ENCODE data around the gene CRLF2. TPM values are rescaled to one million over a fixed set of nuclear protein-coding genes. Genes with fewer than 3 reads are reported as not detected.
"Not testable (repeated sequence)": the region's sequence is repeated elsewhere in the genome, so short reads cannot be mapped to it uniquely, and the experiment has no call there.

CRLF2 gene
- total and polyA plus RNA-seq, 4 donors: 0.19 TPM; not detected in 3

DNA sequence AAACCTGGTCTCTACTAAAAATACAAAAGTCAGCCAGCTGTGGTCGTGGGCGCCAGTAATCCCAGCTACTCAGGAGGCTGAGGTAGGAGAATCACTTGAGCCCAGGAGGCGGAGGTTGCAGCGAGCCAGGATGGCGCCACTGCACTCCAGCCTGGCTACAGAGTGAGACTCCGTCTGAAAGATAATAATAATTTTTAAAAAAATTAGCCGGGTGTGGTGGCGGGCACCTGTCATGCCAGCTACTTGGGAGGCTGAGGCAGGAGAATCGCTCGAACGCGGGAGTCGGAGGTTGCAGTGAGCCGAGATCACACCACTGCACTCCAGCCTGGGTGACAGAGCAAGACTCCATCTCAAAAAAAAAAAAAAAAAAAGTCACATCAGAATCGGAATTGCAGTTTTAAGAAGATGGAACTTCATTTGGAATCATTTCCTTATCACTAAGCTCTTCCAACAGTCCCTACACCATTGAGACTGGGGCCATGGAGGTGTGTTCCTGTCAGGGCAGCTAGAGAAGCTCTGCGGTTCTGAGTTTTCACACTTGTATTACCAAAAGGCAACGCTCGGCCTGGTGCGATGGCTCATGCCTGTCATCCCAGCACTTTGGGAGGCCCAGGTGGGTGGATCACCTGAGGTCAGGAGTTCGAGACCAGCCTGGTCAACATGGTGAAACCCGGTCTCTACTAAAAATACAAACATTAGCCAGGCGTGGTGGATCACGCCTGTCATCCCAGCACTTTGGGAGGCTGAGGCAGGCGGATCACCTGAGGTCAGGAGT lies 55.6 kb downstream of the CRLF2 start:
- not testable (repeated sequence) for H3K27me3 ChIP-seq (ENCODE audit: control insufficient read depth in 4 of 4, insufficient read depth in 4 of 4, low read length in 3 of 4); H3K9me3 ChIP-seq (ENCODE audit: control insufficient read depth in 4 of 4, low read length in 3 of 4); H3K27ac ChIP-seq (ENCODE audit: low read depth in 1 of 2, low read length in 2 of 2); H3K36me3 ChIP-seq (ENCODE audit: control insufficient read depth in 4 of 4, insufficient read depth in 3 of 4, low read depth in 1 of 4, low read length in 3 of 4); DNase-seq (ENCODE audit: low spot score); H3K4me1 ChIP-seq (ENCODE audit: control insufficient read depth in 4 of 4, insufficient read depth in 4 of 4, low read length in 3 of 4); H3K9ac ChIP-seq (ENCODE audit: low read depth in 1 of 2, low read length in 2 of 2); H3K4me3 ChIP-seq (ENCODE audit: low read depth in 1 of 3, low read length in 3 of 3)
- WGBS: 84% methylated on average over 24 of the region's 24 CpGs

DNA sequence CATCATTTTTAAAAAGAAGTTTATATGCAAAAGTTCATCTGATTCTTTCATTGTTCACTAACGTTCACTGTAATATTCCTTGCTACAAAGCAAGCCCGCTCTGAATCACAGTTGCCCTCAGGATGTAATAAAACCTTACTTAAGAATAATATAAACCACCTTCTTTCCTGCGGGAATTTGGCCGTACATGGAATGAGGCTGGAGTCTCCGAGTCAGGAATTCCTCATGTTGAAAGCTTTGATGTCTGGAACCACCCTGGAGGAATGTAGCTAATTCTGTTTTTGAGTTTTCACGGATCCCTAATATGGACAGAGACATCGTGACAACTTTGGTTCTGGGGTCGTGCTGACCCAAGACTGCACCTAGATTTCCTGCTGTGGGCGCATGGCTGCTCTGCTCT lies 58.5 kb downstream of the CRLF2 start:
- Histone ChIP-seq H3K4me1 (ENCODE audit: control insufficient read depth in 4 of 4, insufficient read depth in 4 of 4, low read length in 3 of 4) (no peaks in the 10 kb centered on the region), H3K9ac (ENCODE audit: low read depth in 1 of 2, low read length in 2 of 2) (no peak overlapping the region), H3K9me3 (ENCODE audit: control insufficient read depth in 4 of 4, low read length in 3 of 4) (no peaks in the 10 kb centered on the region), H3K4me3 (ENCODE audit: low read depth in 1 of 3, low read length in 3 of 3) (no peak overlapping the region), H3K27me3 (ENCODE audit: control insufficient read depth in 4 of 4, insufficient read depth in 4 of 4, low read length in 3 of 4) (no peaks in the 10 kb centered on the region), H3K36me3 (ENCODE audit: control insufficient read depth in 4 of 4, insufficient read depth in 3 of 4, low read depth in 1 of 4, low read length in 3 of 4) (no peaks in the 10 kb centered on the region), H3K27ac (ENCODE audit: low read depth in 1 of 2, low read length in 2 of 2) (no peak overlapping the region)
- no peak for TF ChIP-seq ZBTB33 (IDR thresholded peaks at IDR 0.05)
- no peak for TF ChIP-seq GABPA (IDR thresholded peaks at IDR 0.05 in 1 of 2, conservative IDR thresholded peaks at IDR 0.05 in 1 of 2)
- TF ChIP-seq REST (IDR thresholded peaks at IDR 0.05): no peak
- no peak for TF ChIP-seq RXRA (IDR thresholded peaks at IDR 0.05)
- TF ChIP-seq FOXA2 (IDR thresholded peaks at IDR 0.05): no peak
- TF ChIP-seq HNF4A (conservative IDR thresholded peaks at IDR 0.05): no peak
- no peak for TF ChIP-seq SP1 (IDR thresholded peaks at IDR 0.05)
- TF ChIP-seq EGR1 (IDR thresholded peaks at IDR 0.05; ENCODE audit: low read depth in 2 of 2): no peak
- no peak for TF ChIP-seq RAD21 (IDR thresholded peaks at IDR 0.05)
- TF ChIP-seq, protein P1, sequence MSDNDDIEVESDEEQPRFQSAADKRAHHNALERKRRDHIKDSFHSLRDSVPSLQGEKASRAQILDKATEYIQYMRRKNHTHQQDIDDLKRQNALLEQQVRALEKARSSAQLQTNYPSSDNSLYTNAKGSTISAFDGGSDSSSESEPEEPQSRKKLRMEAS (IDR thresholded peaks at IDR 0.05): no peak
- no peak for TF ChIP-seq YY1 (IDR thresholded peaks at IDR 0.05)
- no peak for TF ChIP-seq FOXA1 (IDR thresholded peaks at IDR 0.05)
- TF ChIP-seq CTCF (IDR thresholded peaks at IDR 0.05; ENCODE audit: low read depth, low read length, missing input control): no peak
- no peak for TF ChIP-seq TAF1 (conservative IDR thresholded peaks at IDR 0.05)
- WGBS: 59% methylated on average over 9 of the region's 9 CpGs
- DNase-seq (ENCODE audit: low spot score): no peak
